BE2C (cell line): ENCODE results near the gene NDEL1.

Source experiments
- DNase-seq: peaks from one replicate; pipeline ENCODE4 v3.0.0-alpha.2; 2020
- H3K27me3 ChIP-seq: fragments of 250-450 bp; sonication (Bioruptor Pico); 2 replicates; pipeline ENCODE4 v1.5.1; 2020; ENCODE audit warnings: mild to moderate bottlenecking
- H3K36me3 ChIP-seq: fragments of 250-450 bp; sonication (Bioruptor Pico); 2 replicates; pipeline ENCODE4 v1.5.1; 2020; ENCODE audit warnings: mild to moderate bottlenecking
- H3K4me1 ChIP-seq: fragments of 250-450 bp; sonication (Bioruptor Pico); 2 replicates; pipeline ENCODE4 v1.5.1; 2020
- H3K4me3 ChIP-seq: 2 replicates; pipeline ENCODE4 v1.5.1; 2011; ENCODE audit warnings: low read depth, low read length
- H3K9me3 ChIP-seq: fragments of 250-450 bp; sonication (Bioruptor Pico); 2 replicates; pipeline ENCODE4 v1.5.1; 2020
- TF ChIP-seq, protein P1 (sequence below): IDR thresholded peaks from 2 replicates; pipeline ENCODE4 v1.5.1; 2012; ENCODE audit warnings: mild to moderate bottlenecking, low read depth, low read length

NDEL1 gene

DNA sequence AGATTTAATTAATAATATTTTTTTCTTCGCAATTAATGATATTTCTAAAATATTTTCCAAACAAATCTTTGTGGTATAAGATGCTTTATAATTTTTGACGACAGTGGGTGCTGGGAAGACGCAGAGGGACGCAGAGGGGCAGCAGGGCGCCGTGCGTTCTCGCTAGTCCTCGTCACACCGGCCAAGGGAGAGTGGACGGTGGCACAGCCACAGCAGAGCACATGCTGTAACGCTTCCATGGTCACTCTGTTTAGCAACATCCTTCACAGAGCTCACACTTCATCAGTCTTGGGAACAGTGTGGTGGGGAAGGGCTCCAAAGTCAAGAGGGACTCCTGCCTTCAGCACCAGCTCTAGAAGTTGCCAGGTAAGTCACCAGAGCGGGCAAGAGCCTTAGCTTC lies 60.4 kb downstream of the NDEL1 start:
- H3K36me3 ChIP-seq, result peaks cover 7% of the 10 kb centered on the region
- TF ChIP-seq, protein P1, sequence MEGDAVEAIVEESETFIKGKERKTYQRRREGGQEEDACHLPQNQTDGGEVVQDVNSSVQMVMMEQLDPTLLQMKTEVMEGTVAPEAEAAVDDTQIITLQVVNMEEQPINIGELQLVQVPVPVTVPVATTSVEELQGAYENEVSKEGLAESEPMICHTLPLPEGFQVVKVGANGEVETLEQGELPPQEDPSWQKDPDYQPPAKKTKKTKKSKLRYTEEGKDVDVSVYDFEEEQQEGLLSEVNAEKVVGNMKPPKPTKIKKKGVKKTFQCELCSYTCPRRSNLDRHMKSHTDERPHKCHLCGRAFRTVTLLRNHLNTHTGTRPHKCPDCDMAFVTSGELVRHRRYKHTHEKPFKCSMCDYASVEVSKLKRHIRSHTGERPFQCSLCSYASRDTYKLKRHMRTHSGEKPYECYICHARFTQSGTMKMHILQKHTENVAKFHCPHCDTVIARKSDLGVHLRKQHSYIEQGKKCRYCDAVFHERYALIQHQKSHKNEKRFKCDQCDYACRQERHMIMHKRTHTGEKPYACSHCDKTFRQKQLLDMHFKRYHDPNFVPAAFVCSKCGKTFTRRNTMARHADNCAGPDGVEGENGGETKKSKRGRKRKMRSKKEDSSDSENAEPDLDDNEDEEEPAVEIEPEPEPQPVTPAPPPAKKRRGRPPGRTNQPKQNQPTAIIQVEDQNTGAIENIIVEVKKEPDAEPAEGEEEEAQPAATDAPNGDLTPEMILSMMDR, result no peak

DNA sequence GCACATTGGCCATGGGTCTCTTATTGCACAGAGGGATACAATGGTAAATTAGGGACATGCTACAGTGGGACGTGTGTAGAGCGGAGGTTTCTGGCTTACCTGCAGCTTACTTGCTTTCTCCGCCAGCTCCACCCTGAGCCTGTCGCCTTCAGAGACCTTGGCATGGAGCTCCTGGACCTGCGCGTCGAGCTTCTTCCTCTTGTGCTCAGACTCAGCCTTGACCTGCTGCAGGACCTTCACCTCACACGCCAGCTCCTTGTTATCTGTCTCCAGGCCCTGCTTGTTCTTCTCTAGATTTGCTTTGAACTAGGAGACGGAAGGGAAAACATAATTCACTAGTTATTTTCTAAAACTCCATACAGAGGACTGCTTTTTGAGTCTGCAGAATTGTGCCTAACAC lies 63.5 kb downstream of the NDEL1 start:
- DNase-seq, result no peak
- Histone ChIP-seq H3K9me3 (no peaks in the 10 kb centered on the region), H3K27me3 (no peaks in the 10 kb centered on the region), H3K36me3 (peaks cover 7% of the 10 kb centered on the region), H3K4me1 (no peaks in the 10 kb centered on the region), H3K4me3 (no peak overlapping the region)
- TF ChIP-seq, protein P1, result no peak

More for the DNA sequence above, 60.4 kb downstream of the NDEL1 start:
- Histone ChIP-seq H3K4me3 (no peak overlapping the region), H3K9me3 (no peaks in the 10 kb centered on the region), H3K27me3 (no peaks in the 10 kb centered on the region), H3K4me1 (no peaks in the 10 kb centered on the region)
- no peak for DNase-seq

DNA sequence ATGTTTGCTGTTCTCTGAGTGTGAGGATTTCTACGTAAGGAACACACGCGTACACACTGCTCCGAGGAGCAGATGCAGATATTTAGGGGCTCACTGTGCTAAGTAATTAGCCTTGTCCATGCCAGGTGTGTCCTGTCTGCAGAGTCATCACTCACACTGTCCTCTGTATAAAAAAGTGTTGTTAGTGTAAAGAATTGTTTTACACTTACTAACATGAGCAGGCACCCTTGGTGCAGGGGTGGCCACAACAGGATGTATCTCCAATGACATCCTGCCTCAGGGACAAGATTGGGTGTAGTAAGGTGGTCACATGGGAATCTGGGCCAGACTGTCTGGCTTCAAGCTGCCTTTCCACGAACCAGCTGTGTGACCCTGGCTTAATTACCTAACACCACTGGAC lies 63.9 kb downstream of the NDEL1 start:
- peaks cover 7% of the 10 kb centered on the region for H3K36me3 ChIP-seq
- TF ChIP-seq, protein P1, result no peak
- no peak for DNase-seq

DNA sequence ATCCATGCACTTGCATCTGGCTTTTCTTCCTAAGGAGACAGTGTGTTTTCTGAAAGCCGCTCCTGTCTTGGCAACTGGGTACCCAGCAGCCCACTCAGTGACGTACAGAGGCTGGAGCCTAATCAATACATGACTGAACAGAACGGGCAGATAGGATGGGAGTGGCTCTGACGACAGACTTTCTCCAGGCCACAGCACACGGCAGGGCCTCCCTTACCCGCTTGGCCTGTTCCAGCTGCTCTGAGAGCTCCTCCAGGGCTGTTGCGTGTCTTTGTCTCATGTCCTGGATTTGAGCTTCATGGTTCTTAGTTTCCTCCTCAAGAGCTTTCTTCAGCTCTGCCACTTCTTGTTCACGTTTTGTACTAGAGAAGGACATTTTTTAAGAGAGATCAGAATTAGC lies 64.9 kb downstream of the NDEL1 start:
- Histone ChIP-seq H3K4me3 (no peak overlapping the region), H3K27me3 (no peaks in the 10 kb centered on the region), H3K36me3 (peaks cover 7% of the 10 kb centered on the region), H3K4me1 (no peaks in the 10 kb centered on the region), H3K9me3 (no peaks in the 10 kb centered on the region)
- no peak for DNase-seq
- TF ChIP-seq, protein P1, result no peak

More for the DNA sequence above, 63.9 kb downstream of the NDEL1 start:
- no peaks in the 10 kb centered on the region for H3K4me1 ChIP-seq
- H3K27me3 ChIP-seq, result no peaks in the 10 kb centered on the region
- no peak overlapping the region for H3K4me3 ChIP-seq
- H3K9me3 ChIP-seq, result no peaks in the 10 kb centered on the region

DNA sequence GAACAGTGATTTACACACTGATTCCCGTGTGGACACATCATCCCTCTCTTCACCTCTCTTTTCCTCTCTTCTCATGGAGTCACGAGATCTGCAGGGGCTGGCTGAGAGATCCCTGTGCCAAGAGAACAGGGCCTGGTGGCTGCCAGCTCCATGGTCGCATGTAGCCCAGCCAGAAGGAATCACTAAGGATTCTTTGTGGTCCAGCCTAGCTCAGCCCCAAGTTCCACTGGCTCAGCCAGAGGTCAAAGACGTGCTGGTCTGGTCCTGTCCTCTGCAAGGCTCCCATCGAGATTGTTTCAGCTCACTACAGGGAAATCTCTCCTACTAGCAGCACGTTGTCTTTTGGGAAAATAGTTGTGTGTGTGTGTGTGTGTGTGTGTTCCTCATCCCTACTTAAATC lies 66.4 kb downstream of the NDEL1 start:
- H3K4me1 ChIP-seq, result no peaks in the 10 kb centered on the region
- TF ChIP-seq, protein P1, result no peak
- H3K36me3 ChIP-seq, result peaks cover 7% of the 10 kb centered on the region
- no peak for DNase-seq
- no peak overlapping the region for H3K4me3 ChIP-seq
- no peaks in the 10 kb centered on the region for H3K9me3 ChIP-seq
- no peaks in the 10 kb centered on the region for H3K27me3 ChIP-seq

DNA sequence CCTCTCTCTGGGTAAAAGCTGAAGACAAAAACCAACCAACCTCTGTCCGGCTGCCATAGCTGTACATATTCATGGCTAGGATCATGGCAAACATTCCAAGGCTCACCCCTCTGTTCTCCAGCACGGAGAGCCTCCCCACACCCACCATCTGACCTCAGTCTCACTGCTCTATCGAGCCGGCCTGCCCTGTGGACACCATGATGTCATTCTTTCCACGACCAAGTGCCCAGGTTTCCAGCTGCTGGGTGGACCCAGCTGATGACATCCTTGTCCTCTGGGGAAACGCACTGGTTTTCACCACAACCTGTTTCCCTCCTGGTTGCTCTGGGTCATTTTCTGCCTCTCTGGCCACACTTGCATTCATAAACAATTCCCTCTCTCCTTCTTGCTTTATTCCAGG lies 67.7 kb downstream of the NDEL1 start:
- Histone ChIP-seq H3K4me1 (no peaks in the 10 kb centered on the region), H3K27me3 (no peaks in the 10 kb centered on the region), H3K4me3 (no peak overlapping the region), H3K9me3 (no peaks in the 10 kb centered on the region), H3K36me3 (peaks cover 4% of the 10 kb centered on the region)
- TF ChIP-seq, protein P1, result no peak
- no peak for DNase-seq
